GM18526 (cell line): ENCODE data around the gene EDEM2.

Source experiments
- POLR2A ChIP-seq: IDR thresholded peaks from 3 replicates; pipeline ENCODE4 v1.6.1; 2011; ENCODE audit not compliant: insufficient read length; ENCODE audit errors: extremely low read depth

Gene EDEM2

GRCh38 chr20:35134472-35134871 lies 12.7 kb downstream of the EDEM2 start:
- no peak for TF ChIP-seq POLR2A

GRCh38 chr20:35133735-35134134 lies 13.4 kb downstream of the EDEM2 start:
- TF ChIP-seq POLR2A = no peak

- TF ChIP-seq POLR2A = no peak
These were observed 14.1 kb downstream of the EDEM2 start for GRCh38 chr20:35133031-35133430.

- no peak for TF ChIP-seq POLR2A
These were observed 15.2 kb downstream of the EDEM2 start for GRCh38 chr20:35131934-35132333.

- TF ChIP-seq POLR2A = no peak
These were observed 17.5 kb downstream of the EDEM2 start for GRCh38 chr20:35129647-35130069.

GRCh38 chr20:35125753-35126152 lies 21.4 kb downstream of the EDEM2 start:
- no peak for TF ChIP-seq POLR2A

GRCh38 chr20:35122756-35123405 lies 24.3 kb downstream of the EDEM2 start:
- no peak for TF ChIP-seq POLR2A

GRCh38 chr20:35121186-35121585 lies 25.9 kb downstream of the EDEM2 start:
- no peak for TF ChIP-seq POLR2A

GRCh38 chr20:35120012-35120701 lies 27.0 kb downstream of the EDEM2 start:
- no peak for TF ChIP-seq POLR2A

GRCh38 chr20:35117629-35118028 lies 29.5 kb downstream of the EDEM2 start:
- no peak for TF ChIP-seq POLR2A

- TF ChIP-seq POLR2A = no peak
These were observed 29.9 kb downstream of the EDEM2 start for GRCh38 chr20:35117196-35117595.

GRCh38 chr20:35116258-35116657 lies 30.9 kb downstream of the EDEM2 start:
- no peak for TF ChIP-seq POLR2A

- TF ChIP-seq POLR2A = no peak
These were observed 31.5 kb downstream of the EDEM2 start for GRCh38 chr20:35115606-35116005.

GRCh38 chr20:35111141-35111888 lies 35.8 kb downstream of the EDEM2 start:
- no peak for TF ChIP-seq POLR2A

GRCh38 chr20:35108921-35109320 lies 38.2 kb downstream of the EDEM2 start:
- no peak for TF ChIP-seq POLR2A

- TF ChIP-seq POLR2A = no peak
These were observed 40.2 kb downstream of the EDEM2 start for GRCh38 chr20:35106827-35107380.

- TF ChIP-seq POLR2A = no peak
These were observed 42.3 kb downstream of the EDEM2 start for GRCh38 chr20:35104685-35105295.
